Parathyroid adenoma (tissue), 2 donors: ENCODE data around the gene DNAAF2.
"Not testable (repeated sequence)": the region's sequence is repeated elsewhere in the genome, so short reads cannot be mapped to it uniquely, and the experiment has no call there.

Experiments
- H2AFZ ChIP-seq: fragments of 300-600 bp; sonication (generic); one replicate; pipeline ENCODE4 v1.7.0; 2017; ENCODE audit warnings: antibody characterized with exemption, mild to moderate bottlenecking
- H3K27ac ChIP-seq: fragments of 300-600 bp; sonication (generic); one replicate; pipeline ENCODE4 v1.7.0; 2017
- H3K27me3 ChIP-seq: fragments of 300-600 bp; sonication (generic); one replicate; pipeline ENCODE4 v1.7.0; 2017; ENCODE audit warnings: low read length; ENCODE audit not compliant: control insufficient read depth, insufficient read depth
- H3K36me3 ChIP-seq: fragments of 300-600 bp; sonication (generic); one replicate; pipeline ENCODE4 v1.7.0; 2017; ENCODE audit warnings: low read length; ENCODE audit not compliant: control insufficient read depth, insufficient read depth
- H3K4me1 ChIP-seq: fragments of 300-600 bp; sonication (generic); one replicate; pipeline ENCODE4 v1.7.0; 2017; ENCODE audit warnings: control low read depth
- H3K4me2 ChIP-seq: fragments of 300-600 bp; sonication (generic); one replicate; pipeline ENCODE4 v1.7.0; 2017; ENCODE audit warnings: low read length
- H3K4me3 ChIP-seq: fragments of 300-600 bp; sonication (generic); one replicate; pipeline ENCODE4 v1.7.0; 2017; ENCODE audit warnings: low read depth, low read length
- H3K79me2 ChIP-seq: fragments of 300-600 bp; sonication (generic); one replicate; pipeline ENCODE4 v1.7.0; 2017; ENCODE audit warnings: control low read depth
- H3K9ac ChIP-seq: fragments of 300-600 bp; sonication (generic); one replicate; pipeline ENCODE4 v1.7.0; 2017; ENCODE audit warnings: mild to moderate bottlenecking
- H3K9me3 ChIP-seq: fragments of 300-600 bp; sonication (generic); one replicate; pipeline ENCODE4 v1.7.0; 2017; ENCODE audit warnings: low read length; ENCODE audit not compliant: control insufficient read depth
- TF ChIP-seq, protein P1 (sequence below): fragments of 300-600 bp; sonication (generic); IDR thresholded peaks from one replicate; pipeline ENCODE4 v1.7.0; 2017; ENCODE audit warnings: antibody characterized with exemption, mild to moderate bottlenecking
- donor health status: primary hyperparathyroidism.

Gene DNAAF2

DNA sequence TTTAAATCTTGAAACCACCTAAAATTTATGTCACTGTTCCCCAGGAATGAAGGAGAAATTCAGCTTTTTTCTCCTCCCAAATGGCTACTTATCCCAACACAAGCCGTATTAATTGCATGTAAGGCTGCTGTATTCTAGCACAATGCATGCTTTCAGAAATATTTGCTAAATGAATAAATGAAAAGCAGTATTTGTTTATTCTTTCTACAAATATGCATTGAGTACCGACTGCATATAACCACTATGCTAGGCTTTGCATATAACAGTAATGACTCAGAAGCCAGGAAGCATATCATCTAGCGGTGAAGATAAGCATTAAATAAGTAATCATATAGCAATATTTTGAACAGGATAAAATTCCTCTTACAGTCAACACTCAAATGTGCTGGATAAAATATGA lies 42.0 kb downstream of the DNAAF2 start:
- Histone ChIP-seq H3K27me3 (no peaks in the 10 kb centered on the region), H3K9me3 (no peaks in the 10 kb centered on the region), H3K4me3 (no peak overlapping the region), H3K4me2 (no peak overlapping the region), H3K4me1 (no peaks in the 10 kb centered on the region), H3K9ac (no peak overlapping the region), H3K79me2 (no peaks in the 10 kb centered on the region), H3K27ac (no peak overlapping the region), H2AFZ (no peak overlapping the region), H3K36me3 (no peaks in the 10 kb centered on the region)
- TF ChIP-seq, protein P1, sequence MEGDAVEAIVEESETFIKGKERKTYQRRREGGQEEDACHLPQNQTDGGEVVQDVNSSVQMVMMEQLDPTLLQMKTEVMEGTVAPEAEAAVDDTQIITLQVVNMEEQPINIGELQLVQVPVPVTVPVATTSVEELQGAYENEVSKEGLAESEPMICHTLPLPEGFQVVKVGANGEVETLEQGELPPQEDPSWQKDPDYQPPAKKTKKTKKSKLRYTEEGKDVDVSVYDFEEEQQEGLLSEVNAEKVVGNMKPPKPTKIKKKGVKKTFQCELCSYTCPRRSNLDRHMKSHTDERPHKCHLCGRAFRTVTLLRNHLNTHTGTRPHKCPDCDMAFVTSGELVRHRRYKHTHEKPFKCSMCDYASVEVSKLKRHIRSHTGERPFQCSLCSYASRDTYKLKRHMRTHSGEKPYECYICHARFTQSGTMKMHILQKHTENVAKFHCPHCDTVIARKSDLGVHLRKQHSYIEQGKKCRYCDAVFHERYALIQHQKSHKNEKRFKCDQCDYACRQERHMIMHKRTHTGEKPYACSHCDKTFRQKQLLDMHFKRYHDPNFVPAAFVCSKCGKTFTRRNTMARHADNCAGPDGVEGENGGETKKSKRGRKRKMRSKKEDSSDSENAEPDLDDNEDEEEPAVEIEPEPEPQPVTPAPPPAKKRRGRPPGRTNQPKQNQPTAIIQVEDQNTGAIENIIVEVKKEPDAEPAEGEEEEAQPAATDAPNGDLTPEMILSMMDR = no peak

DNA sequence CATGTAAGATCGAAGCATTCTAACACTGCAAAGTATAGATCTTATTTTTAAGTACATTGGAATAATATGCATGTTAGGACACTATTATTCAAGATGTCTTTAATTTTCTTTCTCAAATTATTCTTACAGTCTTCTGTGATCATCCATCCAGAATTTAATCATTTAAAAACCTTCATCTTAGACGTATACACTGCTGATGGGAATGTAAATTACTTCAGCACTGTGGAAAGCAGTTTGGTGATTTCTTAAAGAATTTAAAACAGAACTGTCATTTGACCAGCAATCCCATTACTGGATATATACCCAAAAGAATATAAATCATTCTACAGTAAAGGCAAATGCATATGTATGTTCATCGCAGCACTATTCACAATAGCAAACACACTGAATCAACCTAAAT lies 45.7 kb downstream of the DNAAF2 start:
- TF ChIP-seq, protein P1 = no peak
- H3K36me3 ChIP-seq = no peaks in the 10 kb centered on the region
- H2AFZ ChIP-seq = no peak overlapping the region
- H3K9ac ChIP-seq = no peak overlapping the region
- H3K4me2 ChIP-seq = no peak overlapping the region
- H3K79me2 ChIP-seq = peaks cover 14% of the 10 kb centered on the region
- H3K27me3 ChIP-seq = no peaks in the 10 kb centered on the region
- no peak overlapping the region for H3K4me3 ChIP-seq
- H3K9me3 ChIP-seq = no peaks in the 10 kb centered on the region
- H3K27ac ChIP-seq = no peak overlapping the region
- no peaks in the 10 kb centered on the region for H3K4me1 ChIP-seq

DNA sequence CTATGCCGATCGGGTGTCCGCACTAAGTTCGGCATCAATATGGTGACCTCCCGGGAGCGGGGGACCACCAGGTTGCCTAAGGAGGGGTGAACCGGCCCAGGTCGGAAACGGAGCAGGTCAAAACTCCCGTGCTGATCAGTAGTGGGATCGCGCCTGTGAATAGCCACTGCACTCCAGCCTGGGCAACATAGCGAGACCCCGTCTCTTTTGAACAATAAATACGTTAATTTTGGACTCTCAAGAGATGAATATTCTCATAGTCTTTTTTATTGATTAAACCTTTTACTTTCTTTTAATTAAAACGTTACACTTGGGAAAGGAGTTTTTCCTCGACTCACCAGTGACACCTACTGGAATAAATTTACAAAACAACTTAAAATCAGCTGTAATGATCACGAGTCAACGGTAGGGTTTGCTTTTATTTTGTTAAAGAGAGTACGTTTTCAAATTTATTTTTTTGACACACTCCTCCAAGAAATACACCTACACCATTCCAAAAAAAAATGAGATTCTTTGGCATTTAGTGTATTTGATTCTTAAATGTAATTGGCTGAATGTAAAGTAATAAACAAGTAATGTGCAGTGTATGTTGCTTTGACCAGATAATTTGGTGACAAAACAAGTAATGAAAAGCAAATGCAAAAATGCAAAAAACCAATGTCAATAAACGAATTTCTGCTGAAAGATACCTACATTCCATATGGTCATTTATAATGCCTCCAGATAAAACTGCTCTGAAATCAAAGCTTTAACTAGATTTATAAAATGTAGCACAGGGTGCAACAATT lies 48.2 kb downstream of the DNAAF2 start:
- TF ChIP-seq, protein P1 = peak; percentile 91
- Histone ChIP-seq H3K4me1 (peaks cover 3% of the 10 kb centered on the region), H3K27ac (peak overlapping the region; percentile 90), H3K4me3 (peak overlapping the region; percentile 97), H3K9me3 (no peaks in the 10 kb centered on the region), H3K27me3 (no peaks in the 10 kb centered on the region), H3K4me2 (peak overlapping the region; percentile 68), H3K9ac (no peak overlapping the region), H3K36me3 (no peaks in the 10 kb centered on the region), H3K79me2 (peaks cover 25% of the 10 kb centered on the region), H2AFZ (peak overlapping the region; percentile 76)

DNA sequence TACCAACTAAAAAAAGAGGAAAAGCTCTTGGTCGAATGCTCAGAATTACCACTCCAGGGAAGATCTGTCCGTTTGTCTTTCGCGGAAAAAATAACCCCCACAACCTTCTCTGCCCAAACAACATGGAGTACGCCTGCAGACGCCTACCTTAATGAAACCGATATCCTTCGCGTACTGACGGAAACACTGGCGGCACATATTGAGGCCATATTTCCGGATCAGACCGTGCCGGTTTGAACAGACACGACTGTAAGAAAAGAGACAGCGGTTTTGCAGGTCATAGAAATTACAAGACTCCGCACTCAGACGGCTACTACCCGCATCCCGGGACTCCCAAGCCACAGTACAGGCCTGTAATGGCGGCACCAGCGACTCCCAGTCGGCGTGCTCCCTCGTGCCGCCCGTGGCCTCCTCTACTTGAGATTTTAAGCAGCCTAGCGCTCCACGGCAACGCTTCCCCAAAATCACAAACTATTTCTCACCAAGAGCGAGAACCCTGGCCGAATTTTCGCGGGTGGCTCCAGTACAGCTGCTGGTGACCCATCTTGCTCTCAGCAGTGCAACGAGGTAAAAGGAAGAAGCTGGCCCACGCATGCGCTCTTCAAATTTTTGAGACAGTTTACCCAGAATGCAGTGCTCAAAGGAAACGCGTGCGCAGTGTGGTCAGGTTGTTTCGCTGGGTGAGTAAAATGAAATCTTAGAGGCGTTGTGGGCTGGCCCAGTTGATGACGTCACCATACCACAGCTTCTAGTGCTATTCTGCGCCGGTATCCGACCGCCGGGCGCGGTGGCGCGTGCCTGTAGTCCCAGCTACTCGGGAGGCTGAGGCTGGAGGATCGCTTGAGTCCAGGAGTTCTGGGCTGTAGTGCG lies 49.0 kb downstream of the DNAAF2 start, which contains the start of gene RPS29:
Gene RPS29 (minus strand): TSS at position 578 of the 870 bp plus-strand sequence. CDS start 34 bp downstream, at position 544.
- Histone ChIP-seq H3K4me2 (peak within 1 kb of the TSS; percentile 79), H3K27ac (peak within 1 kb of the TSS; percentile 90), H3K9ac (peak within 1 kb of the TSS; percentile 22), H3K9me3 (no peaks in the 10 kb centered on the region), H2AFZ (peak within 1 kb of the TSS; percentile 76), H3K79me2 (peaks cover 29% of the 10 kb centered on the region), H3K36me3 (no peaks in the 10 kb centered on the region), H3K4me1 (peaks cover 3% of the 10 kb centered on the region), H3K4me3 (peak within 1 kb of the TSS; percentile 97), H3K27me3 (no peaks in the 10 kb centered on the region)
- TF ChIP-seq, protein P1 = no peak

DNA sequence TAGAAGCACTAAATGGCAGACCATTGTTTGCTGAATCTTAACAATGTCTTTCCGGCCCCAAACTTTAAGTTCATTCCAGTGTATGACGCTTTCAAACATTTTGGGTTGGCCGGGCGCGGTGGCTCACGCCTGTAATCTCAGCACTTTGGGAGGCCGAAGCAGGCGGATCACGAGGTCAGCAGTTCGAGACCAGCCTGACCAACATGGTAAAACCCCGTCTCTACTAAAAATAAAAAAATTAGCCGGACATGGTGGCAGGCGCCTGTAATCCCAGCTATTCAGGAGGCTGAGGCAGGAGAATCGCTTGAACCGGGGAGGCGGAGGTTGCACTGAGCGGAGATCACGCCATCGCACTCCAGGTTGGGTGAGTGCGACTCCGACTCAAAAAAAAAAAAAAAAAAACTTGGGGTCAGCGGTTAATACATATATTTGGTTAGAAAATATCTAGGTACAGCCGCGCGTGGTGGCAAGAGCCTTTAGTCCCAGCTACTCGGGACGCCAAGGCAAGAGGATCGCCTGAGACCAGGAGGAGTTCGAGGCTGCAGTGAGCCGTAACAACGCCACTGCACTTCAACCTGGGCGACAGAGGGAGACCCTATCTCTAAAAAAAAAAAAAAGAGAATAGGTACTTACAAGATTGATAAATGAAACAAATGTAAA lies 49.9 kb downstream of the DNAAF2 start:
- H3K36me3 ChIP-seq, H3K9me3 ChIP-seq, H3K27me3 ChIP-seq, H3K9ac ChIP-seq, H3K4me1 ChIP-seq, H2AFZ ChIP-seq: not testable (repeated sequence)
- H3K79me2 ChIP-seq = peaks cover 37% of the 10 kb centered on the region
- H3K4me3 ChIP-seq = peak overlapping the region; percentile 97
- H3K4me2 ChIP-seq = peak overlapping the region; percentile 79
- H3K27ac ChIP-seq = peak overlapping the region; percentile 90
